GM18951 (cell line): ENCODE measurements around the gene AP5B1.

ENCODE experiments used
- POLR2A ChIP-seq: IDR thresholded peaks from 4 replicates; pipeline ENCODE4 v1.6.1; 2011; ENCODE audit warnings: mild to moderate bottlenecking; ENCODE audit not compliant: insufficient read length, insufficient read depth; ENCODE audit errors: extremely low read depth
- in situ Hi-C: fragments of 300-500 bp; cut with MboI; formaldehyde crosslinking; loops from one replicate; pipeline ENCODE4 v1.12.0; 2022; ENCODE audit warnings: low sequenced_read_pairs, mixed read lengths, inconsistent platforms; ENCODE audit not compliant: unreplicated experiment

The AP5B1 gene

DNA sequence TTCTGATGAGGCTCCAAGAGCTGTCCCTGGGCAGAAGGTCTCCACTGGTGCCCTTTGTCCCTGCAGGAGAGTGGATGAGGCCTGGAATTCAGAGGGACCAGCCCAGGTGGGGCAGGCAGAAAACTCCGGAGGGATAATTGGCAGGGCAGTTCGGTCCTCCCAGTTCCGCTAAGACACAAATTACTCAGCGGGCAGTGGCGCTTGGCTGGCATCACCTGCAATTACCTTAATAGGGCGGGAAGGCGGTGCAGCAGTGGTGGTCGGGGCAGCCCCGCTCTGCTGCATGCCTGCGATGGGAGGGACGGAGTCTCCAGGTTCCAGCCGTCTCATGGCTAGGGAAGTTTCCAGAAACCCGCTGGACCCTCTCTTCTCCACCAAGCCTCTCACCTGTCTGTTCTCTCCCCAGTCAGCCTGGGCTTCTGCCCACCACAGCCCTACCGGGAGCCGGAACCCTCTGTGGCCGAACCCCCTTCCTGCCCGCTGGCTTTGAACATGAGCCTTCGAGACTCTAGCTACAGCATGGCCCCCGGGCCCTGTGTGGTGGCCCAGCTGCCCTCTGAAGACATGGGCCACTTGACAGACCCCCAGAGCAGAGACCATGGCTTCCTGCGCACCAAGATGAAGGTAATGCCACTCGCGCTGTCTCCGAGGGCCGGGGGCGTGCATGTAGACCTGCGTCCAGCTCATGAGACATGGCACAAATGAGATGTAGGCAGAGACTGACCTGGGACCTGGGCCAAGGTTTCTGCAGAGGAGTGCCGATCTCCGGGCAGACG is 13.0 kb upstream of the AP5B1 start:
- in situ Hi-C loops = no loop called here
- no peak for TF ChIP-seq POLR2A

GRCh38 chr11:65793144-65793581 is 12.4 kb upstream of the AP5B1 start:
- no peak for TF ChIP-seq POLR2A
- in situ Hi-C loops = no loop called here

DNA sequence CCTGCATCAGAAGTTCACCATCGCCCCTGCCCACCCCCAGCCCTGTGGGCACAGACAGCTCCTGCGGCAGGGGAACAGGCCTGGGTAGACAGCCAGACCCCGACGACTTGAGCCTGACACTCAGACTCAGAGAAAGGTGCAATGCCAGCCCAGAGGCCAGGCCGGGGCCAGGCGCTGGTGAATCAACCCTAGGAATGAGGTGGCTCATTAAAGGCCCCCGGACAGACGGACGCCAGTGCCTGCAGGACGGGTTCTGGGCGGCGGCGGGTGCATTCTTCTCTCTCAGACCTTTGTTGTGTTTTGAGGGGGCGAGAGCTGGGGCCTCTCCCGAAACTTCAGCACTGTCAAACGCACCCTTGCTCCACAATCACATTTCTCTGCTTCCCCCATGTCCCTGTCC is 11.7 kb upstream of the AP5B1 start:
- in situ Hi-C loops = no loop called here
- no peak for TF ChIP-seq POLR2A

- peak; percentile 53 for TF ChIP-seq POLR2A
- in situ Hi-C loops = no loop called here
Measured at GRCh38 chr11:65791719-65792213, 11.0 kb upstream of the AP5B1 start.

DNA sequence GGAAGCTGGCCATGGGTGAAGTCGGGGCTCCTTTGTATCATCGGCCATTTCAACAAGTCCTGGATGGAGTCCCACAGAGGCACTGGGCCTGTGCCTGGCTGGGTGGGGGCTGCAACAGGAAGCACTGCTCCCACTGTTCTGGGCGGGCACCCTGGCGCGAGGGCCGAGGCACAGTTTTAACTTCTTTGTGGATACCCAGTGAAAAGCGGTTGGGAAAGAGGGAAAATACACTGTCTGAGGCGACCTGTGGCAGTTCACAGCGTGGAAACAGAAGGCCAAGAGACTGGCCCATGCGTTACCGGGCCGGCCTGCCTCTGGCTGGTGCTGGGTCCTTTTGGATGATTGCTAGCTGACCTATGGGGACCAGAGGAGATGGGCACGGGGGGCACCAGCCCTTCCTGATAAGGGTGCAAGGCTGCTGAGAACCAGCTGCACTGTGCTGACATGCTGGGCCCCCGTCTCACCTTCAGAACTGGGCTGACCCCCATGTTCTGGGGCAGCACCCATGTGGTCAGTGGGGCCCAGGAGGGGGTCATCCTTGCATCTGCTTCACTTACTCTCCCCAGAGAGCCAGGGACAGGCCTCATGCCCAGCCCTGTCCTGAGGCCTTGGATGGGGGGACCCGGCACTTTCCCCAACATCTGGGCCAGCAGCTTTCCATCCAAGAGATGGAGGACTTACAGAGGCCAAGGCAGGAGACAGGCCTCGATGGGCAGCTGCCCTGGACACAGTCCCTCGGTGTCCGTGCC is 10.3 kb upstream of the AP5B1 start:
- in situ Hi-C loops = no loop called here
- no peak for TF ChIP-seq POLR2A

DNA sequence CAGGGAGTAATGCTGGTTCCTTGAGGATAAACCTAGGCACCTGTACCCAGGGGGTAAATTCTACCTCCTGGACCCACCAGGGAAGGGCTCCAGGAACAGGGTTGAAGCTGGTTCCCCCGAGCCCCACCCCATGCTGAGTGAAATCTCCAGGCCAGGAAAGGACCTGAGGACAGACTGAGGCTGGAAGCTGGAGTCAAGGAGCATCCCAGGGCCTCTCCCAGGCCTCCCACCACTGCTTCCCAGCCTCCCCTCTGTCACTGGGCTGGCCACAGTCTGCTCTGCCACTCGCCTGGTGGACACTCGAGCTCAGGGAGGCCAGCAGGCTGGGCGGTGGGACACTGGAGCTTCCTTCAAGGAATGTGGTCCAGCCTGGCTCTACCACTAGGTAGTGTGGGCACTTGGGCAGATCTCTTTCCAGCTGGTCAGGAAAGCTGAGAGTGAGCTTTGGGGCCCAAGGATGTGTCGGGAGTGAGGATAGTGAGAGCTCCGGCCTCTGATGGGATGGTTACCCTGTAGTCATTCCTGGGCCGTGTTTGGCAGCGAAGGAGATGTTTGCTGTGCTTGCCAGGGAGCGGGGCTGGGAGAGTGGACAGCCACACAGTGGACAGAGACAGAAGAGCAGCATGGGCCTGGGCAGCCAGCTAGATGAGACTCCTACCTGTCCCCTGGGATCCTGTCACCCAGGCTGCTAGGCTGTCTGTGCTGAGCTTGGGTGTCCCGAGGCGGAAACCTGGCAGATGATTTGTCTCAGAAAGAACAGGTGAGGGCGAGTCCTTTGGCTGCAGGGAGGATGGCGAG is 9.5 kb upstream of the AP5B1 start:
- in situ Hi-C loops = no loop called here
- no peak for TF ChIP-seq POLR2A

- no peak for TF ChIP-seq POLR2A
- in situ Hi-C loops = no loop called here
Measured at GRCh38 chr11:65789230-65790103, 8.7 kb upstream of the AP5B1 start.

DNA sequence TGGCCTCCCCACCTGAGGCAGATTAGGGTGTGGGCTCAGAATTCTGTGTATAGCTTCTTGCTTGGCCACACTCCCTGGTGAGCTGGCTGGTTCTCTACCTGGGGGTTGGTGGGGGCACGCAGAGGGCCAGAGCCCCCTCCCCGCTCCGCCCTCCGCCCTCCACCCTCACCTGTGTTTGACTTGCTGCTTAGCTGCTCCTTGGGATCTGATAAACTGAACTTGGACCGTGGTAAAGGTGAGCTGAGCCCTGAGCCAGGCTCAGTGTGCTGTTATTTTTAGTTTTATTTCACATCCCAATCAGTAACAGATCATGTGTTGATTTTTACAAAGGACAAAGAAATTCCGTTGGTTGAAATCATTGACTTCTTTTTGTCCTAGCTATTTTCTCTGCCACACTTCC is 8.0 kb upstream of the AP5B1 start:
- TF ChIP-seq POLR2A = no peak
- in situ Hi-C loops = no loop called here

GRCh38 chr11:65787649-65788622 is 7.2 kb upstream of the AP5B1 start:
- in situ Hi-C loops = no loop called here
- TF ChIP-seq POLR2A = no peak

GRCh38 chr11:65786786-65787636 is 6.2 kb upstream of the AP5B1 start, which contains the start of gene OVOL1:
Gene OVOL1 (plus strand): TSS chr11:65787063. CDS start chr11:65787374, 311 bp downstream.
- in situ Hi-C loops = no loop called here
- no peak for TF ChIP-seq POLR2A
